ENCODE results near the gene CTNND2.

GRCh38 chr5:11396917-11397316 is 507.3 kb downstream of the CTNND2 start:
- TF ChIP-seq CTCF (IDR thresholded peaks at IDR 0.05 in 4 of 5, conservative IDR thresholded peaks at IDR 0.05 in 1 of 5) (no peak), POLR2A (IDR thresholded peaks at IDR 0.05) (no peak)
